Measurements from ENCODE around the gene MTOR.

- TF ChIP-seq EZH2 (IDR thresholded peaks at IDR 0.05; ENCODE audit: borderline replicate concordance, insufficient read depth, low read depth, low read length, poor library complexity, severe bottlenecking) (no peak), CTCF (IDR thresholded peaks at IDR 0.05) (no peak)
Observed at GRCh38 chr1:11198851-11199594, 63.3 kb downstream of the MTOR start.
